HG03521 (cell line): ENCODE data around the gene DYNLT3.

Source experiments
- ATAC-seq: cut with Tn5 transposase; IDR thresholded peaks from one replicate; pipeline ENCODE4 v1.9.1; 2021; ENCODE audit warnings: mild to moderate bottlenecking, moderate library complexity; ENCODE audit not compliant: unreplicated experiment

DYNLT3 gene, protein sequence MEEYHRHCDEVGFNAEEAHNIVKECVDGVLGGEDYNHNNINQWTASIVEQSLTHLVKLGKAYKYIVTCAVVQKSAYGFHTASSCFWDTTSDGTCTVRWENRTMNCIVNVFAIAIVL

DNA sequence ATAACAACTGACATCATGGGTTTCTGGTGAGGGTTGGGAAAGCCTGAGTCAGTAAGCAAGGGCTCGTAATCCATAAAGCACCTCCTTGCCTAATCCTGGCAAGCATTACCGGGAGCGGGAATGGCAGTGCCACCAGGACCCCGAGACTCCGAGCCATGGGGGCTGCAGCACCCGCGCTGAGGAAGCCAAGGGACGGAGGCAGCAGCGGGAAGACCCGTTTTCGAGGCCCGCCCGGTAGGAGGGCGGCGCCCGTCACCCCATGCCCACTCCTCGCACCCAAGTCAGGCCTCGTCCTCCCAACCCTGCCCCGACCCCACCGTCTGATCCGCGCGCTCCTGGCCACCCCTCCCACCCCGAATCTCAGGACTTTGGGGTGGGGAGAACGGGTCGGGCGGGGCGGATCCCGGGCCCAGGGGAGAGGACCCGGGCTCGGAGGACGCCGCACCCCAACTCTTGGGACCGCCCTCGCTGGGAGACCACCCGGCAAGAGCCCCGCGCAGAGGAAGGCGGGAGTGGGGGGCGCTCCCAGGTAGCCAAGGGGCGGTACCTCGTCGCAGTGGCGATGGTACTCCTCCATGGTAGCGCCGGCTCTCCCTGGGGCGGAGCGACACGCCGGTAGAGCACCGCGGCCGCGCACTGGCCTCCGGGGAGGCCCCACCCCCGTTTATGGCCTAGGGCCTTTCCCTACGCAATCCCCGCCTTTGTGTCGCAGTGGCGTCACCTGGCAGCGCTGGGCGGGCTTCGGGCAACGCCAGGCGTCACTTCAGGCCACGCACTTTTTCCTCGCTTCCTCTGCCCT, at the start of gene DYNLT3:
Gene DYNLT3, minus strand, starts transcription at position 638 of the 799 bp plus-strand sequence. Its CDS starts 61 bp downstream, at position 577.
- ATAC-seq = peak; percentile 100

DNA sequence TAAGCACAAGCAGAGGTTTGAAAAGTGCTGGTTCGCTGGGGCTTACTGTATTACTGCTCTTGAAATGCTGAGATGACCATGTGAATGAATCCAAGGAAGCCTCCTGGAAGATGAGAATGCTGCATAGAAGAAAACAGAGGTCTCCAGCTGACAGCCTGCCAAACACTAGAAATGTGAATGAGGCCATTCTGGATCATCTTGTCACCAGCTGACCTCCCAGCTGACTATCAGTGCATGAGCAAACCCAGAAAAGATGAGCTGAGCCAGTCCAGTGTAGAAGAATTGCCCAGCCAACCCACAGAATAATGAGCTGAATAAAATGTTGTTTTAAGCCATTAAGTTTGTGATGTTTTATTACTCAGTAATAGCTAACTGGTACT, 49.1 kb upstream of the DYNLT3 start:
- ATAC-seq = no peak

DNA sequence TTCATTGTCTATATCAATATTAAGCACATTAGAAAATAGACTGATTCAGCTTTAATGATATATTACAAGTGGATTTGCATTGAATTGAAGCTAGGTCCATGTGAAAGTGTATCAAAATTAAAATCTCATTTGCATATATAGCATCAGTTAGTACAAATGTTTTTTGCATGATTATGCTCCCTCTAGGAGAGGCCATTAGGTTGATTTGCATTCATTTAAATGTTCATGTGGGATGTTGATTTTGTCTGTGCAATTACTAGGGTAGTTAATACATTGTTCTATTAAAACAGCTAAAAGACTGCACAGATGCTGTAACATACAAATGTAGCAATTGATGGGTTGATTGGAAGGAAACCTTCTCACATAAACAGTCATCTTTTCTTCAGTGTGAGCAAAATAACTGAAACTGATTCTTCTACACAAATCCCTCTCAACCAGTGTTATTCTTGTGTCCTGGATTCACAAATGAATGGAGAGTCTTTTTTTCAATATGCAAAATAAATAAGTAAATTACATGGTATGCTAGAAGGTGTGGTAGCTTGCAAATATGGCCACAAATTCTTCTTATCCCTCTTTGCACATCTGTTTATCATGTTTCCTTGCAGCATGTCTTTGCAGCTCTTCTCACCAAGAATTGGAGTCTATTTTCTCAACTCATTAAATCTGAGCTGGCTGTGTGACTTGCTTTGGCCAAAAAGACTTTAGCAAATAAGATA, 48.6 kb upstream of the DYNLT3 start:
- ATAC-seq = no peak

DNA sequence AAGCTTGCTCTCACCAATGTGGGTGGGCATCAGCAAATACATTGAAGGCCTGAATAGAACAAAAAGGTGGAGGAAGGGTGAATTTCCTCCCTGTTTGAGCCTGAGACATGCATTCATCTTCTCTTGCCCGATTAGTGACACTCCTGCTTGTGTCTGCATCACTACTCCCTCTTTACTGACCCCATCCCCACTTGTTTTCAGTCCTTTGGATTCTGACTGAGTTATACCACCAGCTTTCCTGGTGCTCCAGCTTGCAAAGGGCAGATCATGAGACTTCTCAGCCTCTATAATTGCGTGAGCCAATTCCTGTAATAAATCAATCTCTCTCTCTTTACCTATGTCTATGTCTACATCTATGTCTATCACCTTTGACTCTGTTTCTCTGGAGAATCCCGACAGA, 47.4 kb upstream of the DYNLT3 start:
- no peak for ATAC-seq

DNA sequence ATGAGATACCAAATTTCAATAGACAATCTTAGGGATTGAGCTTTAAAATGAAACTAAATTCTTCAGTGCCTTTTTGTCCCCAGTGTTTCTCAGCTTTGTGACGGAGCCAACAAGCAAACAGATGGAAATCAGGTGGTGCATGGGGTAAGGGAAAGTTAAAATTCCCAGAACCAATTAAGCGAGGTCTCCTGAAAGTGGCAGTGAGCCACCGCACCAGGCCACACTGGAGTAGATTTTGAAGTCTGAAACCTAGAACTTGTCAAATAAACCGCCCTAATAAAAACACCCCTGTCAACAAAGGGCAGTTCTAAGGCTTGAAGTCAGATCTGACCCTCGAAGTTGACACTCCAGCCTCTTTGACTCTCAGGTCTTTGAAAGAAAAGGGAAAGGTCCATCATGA, 40.6 kb upstream of the DYNLT3 start:
- no peak for ATAC-seq

DNA sequence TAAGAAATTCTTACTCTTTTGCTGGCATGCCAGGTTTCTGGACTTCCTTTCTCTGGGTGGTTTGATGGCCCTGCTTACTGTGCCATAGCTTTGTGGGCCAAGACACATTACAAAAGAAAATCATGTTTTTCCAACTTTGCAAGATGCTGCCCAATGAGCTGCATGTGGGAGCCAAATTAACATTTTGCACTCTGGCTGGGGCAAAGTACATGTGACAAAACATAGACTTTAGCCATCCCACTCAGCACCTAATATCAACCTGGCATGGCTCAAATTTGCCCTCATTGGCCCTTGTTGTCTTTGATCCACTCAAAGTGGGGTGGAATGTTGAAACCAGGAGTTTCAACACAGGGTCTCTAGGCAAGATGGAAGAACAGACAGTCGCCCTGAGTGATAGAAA, 40.0 kb upstream of the DYNLT3 start:
- ATAC-seq = no peak

DNA sequence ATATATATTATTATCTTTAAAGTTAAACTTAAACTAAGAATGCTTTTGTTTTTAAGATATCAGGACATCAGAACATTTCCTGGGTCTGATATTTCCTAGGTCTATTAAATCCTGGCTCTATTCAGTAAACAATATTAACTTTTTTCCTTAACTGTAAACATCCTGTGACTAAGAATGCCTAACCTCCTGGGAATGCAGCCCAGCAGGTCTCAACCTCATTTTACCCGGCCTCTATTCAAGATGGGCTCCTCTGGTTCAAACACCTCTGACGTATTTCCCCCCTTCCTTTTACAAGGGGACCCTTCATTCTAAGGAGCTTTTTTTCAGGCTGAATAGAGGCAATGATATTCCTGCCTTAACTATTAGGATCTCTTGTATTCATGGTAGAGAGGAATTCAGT, 35.8 kb upstream of the DYNLT3 start:
- ATAC-seq = no peak

DNA sequence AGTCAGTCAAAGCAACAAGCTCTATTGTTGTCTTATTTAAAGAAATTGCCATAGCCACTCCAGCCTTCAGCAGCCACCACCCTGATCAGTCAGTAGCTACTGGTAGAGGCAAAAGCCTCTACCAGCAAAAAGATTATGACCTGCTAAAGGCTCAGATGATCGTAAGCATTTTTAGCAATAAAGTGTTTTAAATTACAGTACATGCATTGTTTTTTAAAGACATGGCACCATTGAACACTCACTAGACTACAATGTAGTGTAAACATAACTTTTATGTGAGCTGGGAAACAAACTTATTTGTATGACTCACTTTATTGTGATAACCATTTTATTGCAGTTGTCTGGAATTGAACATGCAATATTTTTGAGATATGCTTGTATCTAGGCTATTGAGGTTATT, 32.3 kb upstream of the DYNLT3 start:
- no peak for ATAC-seq

DNA sequence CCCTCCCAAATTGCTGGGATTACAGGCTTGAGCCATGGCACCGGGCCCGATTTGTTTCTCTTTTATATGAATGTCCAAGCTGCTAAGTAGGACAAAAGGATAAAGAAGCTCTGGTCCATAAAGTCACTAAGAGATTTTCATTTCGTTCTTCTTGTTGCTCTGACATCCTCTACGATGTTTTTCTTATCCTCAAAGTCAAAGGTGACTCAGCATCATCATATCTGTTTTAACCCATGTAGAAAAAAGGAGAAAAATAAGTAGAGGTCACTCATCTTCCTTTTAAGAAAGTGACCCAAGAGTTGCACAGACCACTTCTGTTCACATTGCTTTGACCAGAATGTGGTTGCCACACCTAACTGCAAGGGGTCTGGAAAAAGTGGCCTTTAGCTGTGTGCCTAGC, 29.3 kb upstream of the DYNLT3 start:
- ATAC-seq = no peak

DNA sequence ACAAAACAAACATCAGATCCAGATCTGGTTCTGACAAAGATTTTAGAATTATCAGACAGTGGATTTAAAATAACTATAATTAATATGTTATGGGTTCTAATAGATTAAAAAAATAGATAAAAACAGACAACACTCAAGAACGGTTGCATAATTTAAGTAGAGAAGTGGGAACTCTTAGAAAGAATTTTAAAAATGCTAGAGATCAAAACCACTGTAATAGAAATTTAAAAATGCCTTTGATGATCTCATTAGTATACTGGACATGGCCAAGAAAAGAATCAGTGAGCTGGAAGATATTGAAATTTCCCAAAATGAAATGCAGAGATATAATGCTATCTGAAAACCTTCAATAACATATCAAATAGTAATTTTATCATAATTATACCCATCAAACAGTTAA, 28.3 kb upstream of the DYNLT3 start:
- ATAC-seq = no peak

DNA sequence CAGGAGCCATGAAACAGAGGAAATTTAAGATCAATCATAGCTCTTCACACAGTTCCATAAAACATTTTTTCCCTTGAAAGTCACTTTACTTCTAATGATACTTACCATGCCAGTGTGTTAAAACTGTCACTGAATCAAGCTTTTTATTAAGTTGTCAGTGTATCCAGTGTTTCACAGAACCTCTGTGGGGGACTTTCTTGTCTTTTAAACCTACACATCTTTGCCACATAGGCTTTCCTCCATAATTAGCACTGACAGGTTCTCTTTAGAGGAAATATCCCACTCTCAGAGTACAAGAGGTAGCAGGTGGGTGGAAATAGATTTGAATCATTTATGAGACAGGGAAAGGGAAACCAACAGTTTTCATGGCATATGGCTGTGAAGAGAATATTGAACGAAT, 25.8 kb upstream of the DYNLT3 start:
- ATAC-seq = no peak

DNA sequence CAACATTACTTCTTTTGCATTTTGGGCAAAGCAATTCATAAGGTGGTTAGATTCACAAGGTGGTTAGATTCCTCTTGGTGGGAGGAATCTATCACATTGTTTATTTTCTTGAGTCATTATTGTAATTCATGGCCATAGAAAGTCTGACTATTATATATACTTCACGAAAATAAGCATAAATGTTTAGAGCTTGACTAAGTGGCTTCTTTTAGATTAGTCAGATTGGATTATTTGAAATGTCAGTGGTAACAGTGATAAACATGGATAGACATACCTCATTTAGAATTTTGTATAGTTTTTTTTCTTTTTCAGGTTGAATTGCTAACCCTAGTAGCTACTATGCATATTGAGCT, 24.9 kb upstream of the DYNLT3 start:
- ATAC-seq = no peak

DNA sequence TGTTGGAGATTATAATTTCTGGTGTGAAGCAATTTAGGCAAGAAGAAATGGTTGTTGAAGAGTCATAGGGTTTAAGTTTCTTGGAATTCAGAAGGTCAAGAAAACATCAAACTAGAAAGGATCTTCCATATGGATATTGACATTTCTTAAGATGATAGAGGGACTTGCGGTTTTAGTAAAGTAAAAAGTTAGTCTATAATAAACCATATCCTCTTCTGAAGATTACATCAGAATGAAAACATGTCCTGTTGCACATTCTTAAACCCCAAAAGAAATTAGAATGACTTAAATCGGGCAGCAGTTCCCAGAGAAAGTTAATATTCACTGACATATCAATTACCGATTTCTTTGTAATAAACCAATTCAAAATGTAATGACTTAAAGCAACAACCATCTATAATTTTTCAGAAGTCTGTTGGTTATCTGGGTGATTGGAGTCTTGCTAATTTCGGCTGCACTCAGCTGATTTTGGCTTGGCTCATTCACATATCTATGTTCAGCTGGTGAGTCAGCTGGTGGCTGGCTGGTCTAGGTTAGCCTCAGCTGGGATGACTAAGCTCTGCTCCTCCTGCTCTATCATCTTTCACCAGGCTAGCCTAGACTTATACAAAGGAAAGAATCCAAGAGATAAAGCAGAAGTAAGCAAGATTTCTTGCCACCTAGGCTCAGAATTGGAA, 24.4 kb upstream of the DYNLT3 start:
- ATAC-seq = no peak

DNA sequence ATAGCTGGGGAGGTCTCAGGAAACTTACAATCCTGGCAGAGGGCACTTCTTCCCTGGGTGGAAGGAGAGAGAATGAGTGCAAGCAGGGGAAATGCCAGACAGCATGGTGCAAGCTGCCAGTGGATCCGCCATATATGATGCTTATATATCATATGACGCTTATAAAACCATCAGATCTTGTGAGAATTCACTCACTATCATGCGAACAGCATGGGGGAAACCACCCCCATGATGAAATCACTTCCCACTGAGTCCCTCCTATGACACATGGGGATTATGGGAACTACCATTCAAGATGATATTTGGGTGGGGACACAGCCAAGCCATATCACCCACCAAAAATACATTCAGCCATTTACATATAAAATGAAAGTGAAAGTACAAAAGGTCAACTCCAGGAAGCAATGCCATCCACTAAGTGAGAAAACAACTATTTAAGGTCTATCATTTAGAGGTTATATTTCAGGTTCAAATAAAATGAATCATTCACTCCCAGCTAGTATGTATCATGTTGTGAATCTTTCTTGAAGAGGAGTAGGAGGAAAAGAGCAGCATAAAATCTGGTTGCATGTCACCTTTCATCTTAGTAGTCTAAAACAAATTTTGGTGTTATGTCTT, 20.3 kb upstream of the DYNLT3 start:
- no peak for ATAC-seq

DNA sequence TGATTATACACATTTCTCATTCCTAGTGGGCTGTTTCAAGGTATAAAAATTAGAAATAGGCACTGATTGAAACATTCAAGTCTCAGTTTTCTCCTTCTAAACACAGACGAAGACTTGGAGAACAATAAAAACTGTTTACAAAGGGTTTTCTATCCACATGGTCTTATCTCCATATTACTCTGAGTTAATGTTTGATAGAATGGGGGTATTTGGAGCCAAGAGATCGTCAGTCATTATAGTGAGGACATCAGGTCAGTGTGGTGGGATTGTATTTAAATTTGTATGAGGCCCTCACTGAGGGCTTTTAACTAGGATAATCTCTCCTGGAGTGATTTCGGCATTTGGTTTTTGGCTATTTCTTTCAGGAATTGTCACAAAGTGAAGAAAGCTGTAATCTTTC, 16.4 kb upstream of the DYNLT3 start:
- ATAC-seq = no peak

DNA sequence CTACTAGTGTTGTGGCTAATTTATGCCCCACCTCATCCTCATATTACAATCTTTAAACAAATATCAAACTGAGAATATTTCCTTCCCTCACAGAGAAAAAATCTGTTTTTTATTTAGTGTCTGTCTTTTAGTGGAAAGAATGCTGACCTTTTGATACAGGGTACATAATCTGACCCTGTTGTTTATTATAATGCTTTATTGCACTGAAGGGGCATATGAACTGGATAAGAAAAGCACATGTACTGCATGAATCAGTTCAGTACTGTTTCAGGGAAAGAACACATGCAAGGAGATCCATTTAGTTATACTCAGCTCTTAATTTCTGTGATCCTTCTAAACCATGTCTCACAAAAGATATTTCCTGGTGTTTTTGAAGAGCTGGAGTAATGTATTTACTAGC, 15.5 kb upstream of the DYNLT3 start:
- ATAC-seq = no peak

DNA sequence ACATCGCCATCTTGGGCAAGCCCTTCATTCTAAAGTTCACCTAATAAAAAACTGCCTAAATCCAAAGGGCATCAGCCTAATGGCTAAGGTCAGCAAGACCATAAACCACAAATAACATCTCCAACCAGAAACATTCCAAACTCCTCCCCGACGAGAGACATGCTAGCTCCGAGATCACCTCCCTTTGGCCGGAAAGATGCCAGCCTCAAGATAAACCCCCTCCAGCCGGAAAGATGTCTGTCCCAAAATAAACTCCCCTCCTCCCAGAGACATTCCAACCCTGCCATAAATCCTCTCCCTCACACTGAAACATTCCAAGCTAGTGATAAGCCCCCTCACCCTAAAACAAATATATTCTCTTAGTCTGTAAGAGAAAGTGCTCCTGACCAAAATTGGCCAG, 13.3 kb upstream of the DYNLT3 start:
- no peak for ATAC-seq

DNA sequence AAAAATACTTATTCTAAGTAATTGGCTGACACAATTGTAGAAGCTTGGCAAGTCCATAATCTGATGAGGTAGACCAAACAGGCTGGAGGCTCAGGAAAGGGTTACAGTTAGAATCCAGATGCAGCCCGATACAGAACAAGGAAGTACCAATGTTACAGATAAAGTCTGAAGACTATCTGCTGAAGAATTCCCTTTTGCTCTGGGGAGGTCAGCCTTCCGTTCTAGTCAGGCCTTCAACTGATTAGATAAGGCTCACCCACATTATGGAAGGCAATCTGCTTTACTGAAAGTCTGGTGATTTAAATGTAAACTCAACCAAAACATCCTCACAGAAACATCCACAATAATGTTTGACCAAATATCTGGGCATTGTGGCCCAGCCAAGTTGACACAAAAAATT, 7.4 kb upstream of the DYNLT3 start:
- ATAC-seq = no peak

DNA sequence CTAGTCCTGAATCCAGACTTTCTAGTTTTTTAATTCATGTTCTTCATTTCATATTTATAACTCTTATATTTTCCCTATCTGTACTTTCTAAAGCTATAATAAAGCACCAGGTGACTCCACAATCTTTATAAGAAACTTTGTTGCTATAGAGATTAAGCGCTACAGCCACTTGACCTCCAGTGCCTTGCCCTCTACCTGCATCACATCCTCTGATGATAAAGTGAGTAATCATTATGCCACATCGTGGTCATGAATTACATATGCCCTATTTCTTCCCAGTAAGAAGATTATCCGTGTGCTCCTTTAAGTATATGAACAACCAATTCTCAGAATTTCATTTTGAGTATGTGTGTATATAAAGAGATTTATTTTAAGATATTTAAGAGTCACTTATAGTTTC, 6.8 kb upstream of the DYNLT3 start:
- no peak for ATAC-seq

DNA sequence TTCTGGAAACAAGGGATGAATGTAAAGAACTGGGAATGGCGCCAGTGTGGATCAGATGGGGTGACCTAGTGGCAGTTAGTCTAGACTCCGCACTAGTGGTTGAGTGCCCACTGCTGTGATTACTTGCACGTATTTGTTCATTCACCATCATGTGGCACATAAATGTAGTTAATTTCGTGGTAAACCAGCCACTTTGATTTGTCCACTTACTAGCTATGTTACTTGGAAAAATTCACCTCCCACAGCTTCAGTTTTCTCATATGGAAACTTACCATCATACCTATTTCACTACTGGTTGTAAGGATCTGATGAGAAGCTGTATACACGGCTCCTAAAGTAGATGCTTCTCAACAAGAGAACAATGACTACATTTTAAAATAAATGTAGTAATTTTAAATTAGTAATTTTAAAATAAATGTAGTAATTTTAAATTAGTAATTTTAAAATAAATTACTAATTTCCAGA, 394 bp upstream of the DYNLT3 start:
- no peak for ATAC-seq

DNA sequence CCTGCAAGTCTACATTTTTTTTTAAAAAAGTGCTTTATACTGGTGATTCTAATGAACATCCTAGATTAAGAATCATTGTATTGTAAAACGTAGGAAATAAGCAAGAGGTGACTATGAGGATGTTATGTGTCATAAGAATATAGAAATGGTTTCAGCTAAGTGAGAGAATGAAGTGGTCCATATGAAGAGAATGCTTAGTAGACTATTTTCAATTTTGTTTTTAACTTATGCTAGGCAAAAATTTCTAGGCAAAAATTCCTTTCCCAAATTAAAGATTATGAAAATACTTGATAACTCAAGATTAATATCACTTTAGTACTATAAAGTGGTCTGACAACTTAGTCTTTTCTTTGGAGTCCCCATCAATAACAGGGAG, 825 bp downstream of the DYNLT3 start:
- ATAC-seq = no peak
